DOHH2 (cell line): ENCODE data around the gene MUC13.

ENCODE experiments used
- EZH2phosphoT487 ChIP-seq: fragments of 200-600 bp; sonication (generic); IDR thresholded peaks from 2 replicates; pipeline ENCODE4 v1.6.1; 2017; ENCODE audit warnings: borderline replicate concordance, mild to moderate bottlenecking, antibody characterized with exemption, low read length, moderate library complexity, mixed read lengths
- TF ChIP-seq, protein P1 (sequence below): fragments of 200-600 bp; sonication (generic); IDR thresholded peaks from one replicate; pipeline ENCODE4 v1.5.1; 2014; ENCODE audit warnings: antibody characterized with exemption, mild to moderate bottlenecking, low read depth, low read length; ENCODE audit not compliant: poor library complexity, severe bottlenecking

DNA sequence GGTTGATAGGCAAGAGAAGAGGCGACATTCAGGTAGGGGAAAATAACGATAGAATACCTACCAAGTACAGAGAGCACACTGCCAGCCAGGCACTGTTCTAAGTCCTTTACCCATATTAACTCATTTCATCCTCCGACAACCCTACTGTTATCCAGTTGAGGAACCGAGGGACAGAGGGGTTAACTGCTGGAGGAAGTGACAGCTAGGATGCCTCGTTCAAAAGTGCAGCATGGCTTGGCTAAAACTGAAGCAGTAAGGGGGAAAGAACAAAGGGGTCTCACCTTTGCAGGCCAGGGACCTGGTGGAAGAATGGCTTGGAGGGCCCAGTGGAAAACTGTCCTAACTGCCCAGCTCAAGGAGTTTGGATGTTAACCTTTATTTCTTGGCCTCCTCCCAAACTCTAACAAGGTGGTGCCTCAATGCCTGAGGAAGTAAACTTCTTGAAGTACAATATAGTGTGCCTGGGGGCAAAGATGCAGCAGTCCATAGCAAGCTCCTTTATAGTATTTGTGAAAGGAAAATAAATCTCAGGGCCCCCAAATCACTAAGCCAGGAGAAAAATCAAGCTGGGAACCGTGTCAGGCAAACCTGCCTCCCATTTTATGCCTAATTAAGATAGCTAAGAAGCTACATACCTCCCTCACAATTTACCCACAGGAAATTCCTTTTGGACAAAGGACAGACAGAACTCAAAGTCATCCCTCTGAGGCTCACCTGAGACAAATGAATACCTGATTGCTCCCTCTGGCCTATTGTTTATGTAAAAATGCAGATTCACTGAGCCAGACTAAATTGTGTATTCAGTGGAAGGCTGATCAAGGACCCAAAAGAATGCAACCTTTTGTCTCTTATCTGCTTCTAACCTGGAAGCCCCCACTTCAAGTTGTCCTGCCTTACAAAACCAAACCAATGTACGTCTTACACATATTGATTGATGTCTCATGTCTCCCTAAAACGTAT is 45.8 kb downstream of the MUC13 start:
- TF ChIP-seq, protein P1, sequence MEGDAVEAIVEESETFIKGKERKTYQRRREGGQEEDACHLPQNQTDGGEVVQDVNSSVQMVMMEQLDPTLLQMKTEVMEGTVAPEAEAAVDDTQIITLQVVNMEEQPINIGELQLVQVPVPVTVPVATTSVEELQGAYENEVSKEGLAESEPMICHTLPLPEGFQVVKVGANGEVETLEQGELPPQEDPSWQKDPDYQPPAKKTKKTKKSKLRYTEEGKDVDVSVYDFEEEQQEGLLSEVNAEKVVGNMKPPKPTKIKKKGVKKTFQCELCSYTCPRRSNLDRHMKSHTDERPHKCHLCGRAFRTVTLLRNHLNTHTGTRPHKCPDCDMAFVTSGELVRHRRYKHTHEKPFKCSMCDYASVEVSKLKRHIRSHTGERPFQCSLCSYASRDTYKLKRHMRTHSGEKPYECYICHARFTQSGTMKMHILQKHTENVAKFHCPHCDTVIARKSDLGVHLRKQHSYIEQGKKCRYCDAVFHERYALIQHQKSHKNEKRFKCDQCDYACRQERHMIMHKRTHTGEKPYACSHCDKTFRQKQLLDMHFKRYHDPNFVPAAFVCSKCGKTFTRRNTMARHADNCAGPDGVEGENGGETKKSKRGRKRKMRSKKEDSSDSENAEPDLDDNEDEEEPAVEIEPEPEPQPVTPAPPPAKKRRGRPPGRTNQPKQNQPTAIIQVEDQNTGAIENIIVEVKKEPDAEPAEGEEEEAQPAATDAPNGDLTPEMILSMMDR: no peak
- no peak for TF ChIP-seq EZH2phosphoT487
